Body of pancreas (tissue), 4 donors: Measurements from ENCODE around the gene ADAMTSL3.

Experiments
- POLR2A ChIP-seq, 3 donors: fragments of 450-650 bp; IDR thresholded peaks; one replicate each; pipeline ENCODE4 v1.6.1; 2016; ENCODE audit warnings: antibody characterized with exemption in 3 of 3, mild to moderate bottlenecking in 2 of 3
- TF ChIP-seq, protein P1 (sequence below), 7 experiments: fragments of 450-650 bp in 4 of 7; fragments of 200-600 bp in 3 of 7; sonication (generic) in 3 of 7; IDR thresholded peaks; one replicate each; pipeline ENCODE4 v1.5.1; 2016 to 2019; ENCODE audit warnings: antibody characterized with exemption in 7 of 7

DNA sequence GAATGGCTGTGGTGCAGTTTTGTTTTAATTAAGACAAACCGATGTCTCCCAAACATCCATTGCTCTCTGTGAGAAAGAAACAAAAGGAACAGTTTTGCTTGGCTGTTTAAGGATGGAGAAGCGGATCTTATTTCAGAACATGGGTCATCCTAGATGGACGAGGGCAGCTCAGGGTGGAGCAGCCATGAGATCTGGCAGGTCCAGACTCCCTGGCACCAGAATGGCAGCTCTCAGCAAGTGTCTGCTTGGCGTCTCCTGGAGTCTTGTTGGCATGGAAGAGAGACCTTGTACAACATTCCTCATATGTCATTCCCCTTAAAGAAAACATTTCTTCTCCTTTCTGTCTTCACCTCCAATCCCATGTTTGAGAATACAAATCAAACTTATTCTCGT is 93.8 kb downstream of the ADAMTSL3 start:
- TF ChIP-seq, protein P1, sequence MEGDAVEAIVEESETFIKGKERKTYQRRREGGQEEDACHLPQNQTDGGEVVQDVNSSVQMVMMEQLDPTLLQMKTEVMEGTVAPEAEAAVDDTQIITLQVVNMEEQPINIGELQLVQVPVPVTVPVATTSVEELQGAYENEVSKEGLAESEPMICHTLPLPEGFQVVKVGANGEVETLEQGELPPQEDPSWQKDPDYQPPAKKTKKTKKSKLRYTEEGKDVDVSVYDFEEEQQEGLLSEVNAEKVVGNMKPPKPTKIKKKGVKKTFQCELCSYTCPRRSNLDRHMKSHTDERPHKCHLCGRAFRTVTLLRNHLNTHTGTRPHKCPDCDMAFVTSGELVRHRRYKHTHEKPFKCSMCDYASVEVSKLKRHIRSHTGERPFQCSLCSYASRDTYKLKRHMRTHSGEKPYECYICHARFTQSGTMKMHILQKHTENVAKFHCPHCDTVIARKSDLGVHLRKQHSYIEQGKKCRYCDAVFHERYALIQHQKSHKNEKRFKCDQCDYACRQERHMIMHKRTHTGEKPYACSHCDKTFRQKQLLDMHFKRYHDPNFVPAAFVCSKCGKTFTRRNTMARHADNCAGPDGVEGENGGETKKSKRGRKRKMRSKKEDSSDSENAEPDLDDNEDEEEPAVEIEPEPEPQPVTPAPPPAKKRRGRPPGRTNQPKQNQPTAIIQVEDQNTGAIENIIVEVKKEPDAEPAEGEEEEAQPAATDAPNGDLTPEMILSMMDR (IDR thresholded peaks at IDR 0.05): no peak
- no peak for TF ChIP-seq POLR2A (IDR thresholded peaks at IDR 0.05)
